ENCODE measurements around the gene OXSR1.

GRCh38 chr3:38150780-38151528 lies 14.4 kb upstream of the OXSR1 start:
- TF ChIP-seq EGR1 (IDR thresholded peaks at IDR 0.05; ENCODE audit: low read depth): no peak
- TF ChIP-seq POLR2A (IDR thresholded peaks at IDR 0.05; ENCODE audit: borderline replicate concordance, extremely low read depth, insufficient read depth, insufficient read length): no peak
- no peak for TF ChIP-seq SP1 (IDR thresholded peaks at IDR 0.05; ENCODE audit: low read depth)
- no peak for TF ChIP-seq POLR2AphosphoS5 (IDR thresholded peaks at IDR 0.05; ENCODE audit: low read depth, low read length)
- no peak for TF ChIP-seq TCF7L2 (IDR thresholded peaks at IDR 0.05; ENCODE audit: borderline replicate concordance, extremely low read depth, insufficient read depth, insufficient read length)
- TF ChIP-seq JUND (IDR thresholded peaks at IDR 0.05): no peak
- no peak for TF ChIP-seq EZH2 (IDR thresholded peaks at IDR 0.05)
- TF ChIP-seq, protein P1, sequence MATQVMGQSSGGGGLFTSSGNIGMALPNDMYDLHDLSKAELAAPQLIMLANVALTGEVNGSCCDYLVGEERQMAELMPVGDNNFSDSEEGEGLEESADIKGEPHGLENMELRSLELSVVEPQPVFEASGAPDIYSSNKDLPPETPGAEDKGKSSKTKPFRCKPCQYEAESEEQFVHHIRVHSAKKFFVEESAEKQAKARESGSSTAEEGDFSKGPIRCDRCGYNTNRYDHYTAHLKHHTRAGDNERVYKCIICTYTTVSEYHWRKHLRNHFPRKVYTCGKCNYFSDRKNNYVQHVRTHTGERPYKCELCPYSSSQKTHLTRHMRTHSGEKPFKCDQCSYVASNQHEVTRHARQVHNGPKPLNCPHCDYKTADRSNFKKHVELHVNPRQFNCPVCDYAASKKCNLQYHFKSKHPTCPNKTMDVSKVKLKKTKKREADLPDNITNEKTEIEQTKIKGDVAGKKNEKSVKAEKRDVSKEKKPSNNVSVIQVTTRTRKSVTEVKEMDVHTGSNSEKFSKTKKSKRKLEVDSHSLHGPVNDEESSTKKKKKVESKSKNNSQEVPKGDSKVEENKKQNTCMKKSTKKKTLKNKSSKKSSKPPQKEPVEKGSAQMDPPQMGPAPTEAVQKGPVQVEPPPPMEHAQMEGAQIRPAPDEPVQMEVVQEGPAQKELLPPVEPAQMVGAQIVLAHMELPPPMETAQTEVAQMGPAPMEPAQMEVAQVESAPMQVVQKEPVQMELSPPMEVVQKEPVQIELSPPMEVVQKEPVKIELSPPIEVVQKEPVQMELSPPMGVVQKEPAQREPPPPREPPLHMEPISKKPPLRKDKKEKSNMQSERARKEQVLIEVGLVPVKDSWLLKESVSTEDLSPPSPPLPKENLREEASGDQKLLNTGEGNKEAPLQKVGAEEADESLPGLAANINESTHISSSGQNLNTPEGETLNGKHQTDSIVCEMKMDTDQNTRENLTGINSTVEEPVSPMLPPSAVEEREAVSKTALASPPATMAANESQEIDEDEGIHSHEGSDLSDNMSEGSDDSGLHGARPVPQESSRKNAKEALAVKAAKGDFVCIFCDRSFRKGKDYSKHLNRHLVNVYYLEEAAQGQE (IDR thresholded peaks at IDR 0.05; ENCODE audit: low read depth): no peak
- TF ChIP-seq CTCF (IDR thresholded peaks at IDR 0.05 in 2 of 3, conservative IDR thresholded peaks at IDR 0.05 in 1 of 3; ENCODE audit: borderline replicate concordance in 1 of 3, insufficient read depth in 1 of 3, low read depth in 2 of 3, low read length in 2 of 3): peak in 2 of 3 experiments; percentile 26 to 36; a peak in 3 of 6 replicates

All from HCT116 (cell line).